Thyroid gland (tissue), 4 donors: ENCODE results near the gene ASIC2. TPM values are rescaled to one million over a fixed set of nuclear protein-coding genes. Genes with fewer than 3 reads are reported as not detected.

ENCODE experiments used
- DNase-seq, 2 donors: peaks; one replicate each; pipeline ENCODE4 v3.0.0-alpha.2; 2019
- H3K27ac ChIP-seq, 3 donors: fragments of 200-600 bp; sonication (generic); 1 replicate in 2 of 3; 2 replicates in 1 of 3; pipeline ENCODE4 v1.5.1; 2016 to 2019; ENCODE audit warnings: mild to moderate bottlenecking in 1 of 3, moderate library complexity in 1 of 3
- H3K27me3 ChIP-seq: fragments of 200-600 bp; sonication (generic); one replicate; pipeline ENCODE4 v1.5.1; 2019
- H3K36me3 ChIP-seq, 2 donors: fragments of 200-600 bp; sonication (generic); one replicate each; pipeline ENCODE4 v1.5.1; 2016 to 2019
- H3K4me1 ChIP-seq, 2 donors: fragments of 200-600 bp; sonication (generic); one replicate each; pipeline ENCODE4 v1.5.1; 2017 to 2019
- H3K4me3 ChIP-seq, 3 donors: fragments of 200-600 bp; sonication (generic); replicated peaks in 1 of 3; 1 replicate in 2 of 3; 2 replicates in 1 of 3; pipeline ENCODE4 v1.5.1; 2016; ENCODE audit warnings: mild to moderate bottlenecking in 1 of 3
- H3K9me3 ChIP-seq: fragments of 200-600 bp; sonication (generic); one replicate; pipeline ENCODE4 v1.5.1; 2017
- CTCF ChIP-seq, 6 experiments: fragments of 200-600 bp in 3 of 6; fragments of 450-650 bp in 3 of 6; sonication (generic) in 3 of 6; IDR thresholded peaks; one replicate each; pipeline ENCODE4 v1.5.1; 2016 to 2019; ENCODE audit warnings: antibody characterized with exemption in 6 of 6, mild to moderate bottlenecking in 2 of 6, inconsistent platforms in 1 of 6, moderate library complexity in 1 of 6
- POLR2A ChIP-seq, 2 donors: fragments of 450-650 bp; IDR thresholded peaks; one replicate each; pipeline ENCODE4 v1.6.1; 2017; ENCODE audit warnings: antibody characterized with exemption in 2 of 2, mild to moderate bottlenecking in 2 of 2, moderate library complexity in 1 of 2
- WGBS, 2 donors: methylation state at CpG; one replicate each; pipeline ENCODE4 v1.1.5; 2017; 5-methylcytosine and 5-hydroxymethylcytosine counted together
- intact Hi-C: fragments of 100-400 bp; cut with DNase I; formaldehyde crosslinking; loops from one replicate; pipeline ENCODE4 v1.15.1; 2023
- total RNA-seq, 4 donors: library from RNA; depleted of rRNA; stranded (reverse); fragments of >200 nt; gene quantifications; one replicate each; pipeline ENCODE4 v1.2.3, GENCODE V29; 2016

The ASIC2 gene
- total RNA-seq, 4 donors from 2014 or later: not detected

DNA sequence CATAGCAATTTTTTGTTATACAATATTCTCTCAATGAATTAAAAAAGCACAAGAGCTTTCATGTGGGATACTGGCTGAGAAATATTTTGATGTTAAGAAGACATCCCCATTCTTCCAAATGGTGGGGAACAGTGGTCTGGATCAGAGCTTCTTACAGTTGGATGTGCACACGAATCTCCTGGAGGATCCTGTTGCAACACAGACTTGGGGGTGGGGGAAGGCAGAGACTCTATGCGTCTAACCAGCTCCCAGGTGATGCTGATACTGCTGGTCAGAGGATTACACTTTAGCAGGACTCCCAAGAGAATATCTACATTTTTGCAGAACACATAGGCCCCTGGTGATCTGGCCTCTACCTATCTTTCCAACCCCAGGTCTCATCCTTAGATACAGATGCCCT, 193.2 kb downstream of the ASIC2 start:
- no peak for DNase-seq
- Histone ChIP-seq H3K27me3 (no peaks in the 10 kb centered on the region), H3K9me3 (no peaks in the 10 kb centered on the region), H3K4me3 (no peak overlapping the region), H3K36me3 (no peaks in the 10 kb centered on the region), H3K27ac (no peak overlapping the region), H3K4me1 (no peaks in the 10 kb centered on the region)
- TF ChIP-seq CTCF (IDR thresholded peaks at IDR 0.05): no peak
- TF ChIP-seq POLR2A (IDR thresholded peaks at IDR 0.05): no peak
- 71 to 81% methylated on average over 2 of the region's 2 CpGs for WGBS, 2 donors
- intact Hi-C loops: no loop called here

- Histone ChIP-seq H3K4me3 (no peak overlapping the region), H3K27me3 (no peaks in the 10 kb centered on the region), H3K27ac (no peak overlapping the region), H3K9me3 (no peaks in the 10 kb centered on the region), H3K36me3 (no peaks in the 10 kb centered on the region), H3K4me1 (no peaks in the 10 kb centered on the region)
- intact Hi-C loops: no loop called here
- TF ChIP-seq POLR2A (IDR thresholded peaks at IDR 0.05) (no peak), CTCF (IDR thresholded peaks at IDR 0.05) (no peak)
- 89 to 95% methylated on average over 6 of the region's 6 CpGs for WGBS, 2 donors
- no peak for DNase-seq
Observed at GRCh38 chr17:33099252-33099651, 193.8 kb downstream of the ASIC2 start.

DNA sequence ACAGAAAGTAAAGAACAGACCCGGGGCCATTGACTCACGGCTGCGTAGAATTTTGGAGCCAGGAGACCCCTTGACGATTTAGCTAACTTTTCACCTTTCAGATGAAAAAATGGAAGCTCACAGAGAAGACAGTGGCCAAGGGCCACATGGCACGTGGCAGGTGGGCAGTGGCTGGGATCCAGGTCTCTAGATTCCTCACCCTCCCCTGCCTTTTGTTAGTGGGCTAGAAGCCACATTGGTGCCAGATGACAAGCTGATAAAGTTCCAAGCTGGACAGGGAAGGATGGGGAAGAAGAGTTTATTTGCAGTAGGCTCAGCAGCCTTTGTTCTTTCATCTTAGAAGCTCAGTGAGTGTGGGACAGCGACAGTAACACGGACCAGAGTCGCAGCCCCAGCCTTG, 195.7 kb downstream of the ASIC2 start:
- no peak for DNase-seq
- intact Hi-C loops: no loop called here
- Histone ChIP-seq H3K27me3 (no peaks in the 10 kb centered on the region), H3K27ac (no peak overlapping the region), H3K4me3 (no peak overlapping the region), H3K36me3 (no peaks in the 10 kb centered on the region), H3K4me1 (no peaks in the 10 kb centered on the region), H3K9me3 (no peaks in the 10 kb centered on the region)
- TF ChIP-seq POLR2A (IDR thresholded peaks at IDR 0.05): no peak
- no peak for TF ChIP-seq CTCF (IDR thresholded peaks at IDR 0.05)
- 66 to 69% methylated on average over 7 to 8 of the region's 8 CpGs for WGBS, 2 donors

DNA sequence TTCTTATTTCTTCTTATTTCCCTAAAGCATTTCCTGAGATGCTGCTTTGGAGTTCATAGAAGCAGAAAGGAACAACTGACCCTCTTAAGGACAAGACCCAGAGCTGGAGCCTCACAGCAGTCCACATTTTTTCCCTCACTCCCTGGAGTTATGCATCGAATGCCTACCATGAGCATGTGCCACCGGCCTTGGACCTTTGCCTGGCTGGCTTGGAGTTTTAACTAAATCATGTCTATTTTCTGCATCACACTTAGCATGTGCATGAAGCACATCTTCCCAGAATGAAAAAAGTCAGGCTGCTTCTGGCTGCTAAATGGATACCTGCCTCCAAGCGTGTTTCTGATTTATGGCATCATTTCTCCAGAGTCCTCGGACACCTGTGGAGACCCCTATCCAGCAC, 196.9 kb downstream of the ASIC2 start:
- H3K4me1 ChIP-seq: no peaks in the 10 kb centered on the region
- no peaks in the 10 kb centered on the region for H3K36me3 ChIP-seq
- WGBS, 2 donors: 83 to 86% methylated on average over 4 of the region's 4 CpGs
- H3K9me3 ChIP-seq: no peaks in the 10 kb centered on the region
- no peak for DNase-seq
- intact Hi-C loops: no loop called here
- H3K4me3 ChIP-seq: no peak overlapping the region
- H3K27ac ChIP-seq: no peak overlapping the region
- TF ChIP-seq POLR2A (IDR thresholded peaks at IDR 0.05) (no peak), CTCF (IDR thresholded peaks at IDR 0.05) (no peak)
- H3K27me3 ChIP-seq: no peaks in the 10 kb centered on the region

- no peak for DNase-seq
- Histone ChIP-seq H3K9me3 (no peaks in the 10 kb centered on the region), H3K4me1 (no peaks in the 10 kb centered on the region), H3K27me3 (no peaks in the 10 kb centered on the region), H3K4me3 (no peak overlapping the region), H3K27ac (no peak overlapping the region), H3K36me3 (no peaks in the 10 kb centered on the region)
- 53 to 57% methylated on average over 5 of the region's 5 CpGs for WGBS, 2 donors
- no peak for TF ChIP-seq POLR2A (IDR thresholded peaks at IDR 0.05)
- TF ChIP-seq CTCF (IDR thresholded peaks at IDR 0.05): no peak
- intact Hi-C loops: no loop called here
Observed at GRCh38 chr17:33091271-33091670, 201.8 kb downstream of the ASIC2 start.
